Hindlimb muscle (tissue), 1 donor: Measurements from ENCODE around the gene YLPM1. TPM values are rescaled to one million over a fixed set of nuclear protein-coding genes. Genes with fewer than 3 reads are reported as not detected.
A peak's percentile ranks its signal among the peaks of the same experiment; 100 is the strongest.

Source experiments
- DNase-seq: peaks from one replicate; pipeline ENCODE4 v3.0.0-alpha.2; 2013
- polyA plus RNA-seq: library from polyadenylated mRNA; unstranded; fragments of 120-200 nt; gene quantifications from one replicate; pipeline ENCODE4 v1.2.1, GENCODE V29; 2013; ENCODE audit not compliant: insufficient read length

Gene YLPM1
- polyA plus RNA-seq, 1 donor = 51.9 TPM

GRCh38 chr14:74841230-74842207 is 78.4 kb downstream of the YLPM1 start:
- DNase-seq = no peak

GRCh38 chr14:74843653-74844052 is 80.5 kb downstream of the YLPM1 start:
- DNase-seq = no peak

- peak; percentile 55 for DNase-seq
Observed at GRCh38 chr14:74846168-74846567, 83.1 kb downstream of the YLPM1 start.

- no peak for DNase-seq
Observed at GRCh38 chr14:74846968-74847665, 84.0 kb downstream of the YLPM1 start.

- no peak for DNase-seq
Observed at GRCh38 chr14:74848768-74849167, 85.7 kb downstream of the YLPM1 start.

GRCh38 chr14:74852922-74853530 is 89.9 kb downstream of the YLPM1 start:
- no peak for DNase-seq

- DNase-seq = no peak
Observed at GRCh38 chr14:74853581-74853980, 90.5 kb downstream of the YLPM1 start.

- no peak for DNase-seq
Observed at GRCh38 chr14:74855021-74855420, 91.9 kb downstream of the YLPM1 start.

- no peak for DNase-seq
Observed at GRCh38 chr14:74855945-74856344, 92.8 kb downstream of the YLPM1 start.

- no peak for DNase-seq
Observed at GRCh38 chr14:74856366-74856765, 93.2 kb downstream of the YLPM1 start.

GRCh38 chr14:74858022-74858421 is 94.9 kb downstream of the YLPM1 start:
- no peak for DNase-seq

- DNase-seq = no peak
Observed at GRCh38 chr14:74859757-74860552, 96.8 kb downstream of the YLPM1 start.

GRCh38 chr14:74860899-74861733 is 98.0 kb downstream of the YLPM1 start:
- DNase-seq = peak; percentile 81

GRCh38 chr14:74861734-74862090 is 98.6 kb downstream of the YLPM1 start:
- DNase-seq = no peak

GRCh38 chr14:74863274-74863673 is 100.2 kb downstream of the YLPM1 start:
- DNase-seq = no peak

- DNase-seq = no peak
Observed at GRCh38 chr14:74864198-74864597, 101.1 kb downstream of the YLPM1 start.

GRCh38 chr14:74865156-74865555 is 102.0 kb downstream of the YLPM1 start:
- DNase-seq = no peak

- no peak for DNase-seq
Observed at GRCh38 chr14:74866708-74867389, 103.7 kb downstream of the YLPM1 start.

GRCh38 chr14:74867673-74868072 is 104.6 kb downstream of the YLPM1 start:
- DNase-seq = no peak

GRCh38 chr14:74868739-74869138 is 105.6 kb downstream of the YLPM1 start:
- DNase-seq = no peak

- no peak for DNase-seq
Observed at GRCh38 chr14:74871819-74872218, 108.7 kb downstream of the YLPM1 start.
